NCI-H460 (cell line): ENCODE data around the gene CXCL14. TPM values are rescaled to one million over a fixed set of nuclear protein-coding genes. Genes with fewer than 3 reads are reported as not detected.

Source experiments
- DNase-seq: peaks from one replicate; pipeline ENCODE4 v3.0.0-alpha.2; 2016; ENCODE audit warnings: low read depth; ENCODE audit errors: extremely low read depth
- total RNA-seq: library from RNA; depleted of rRNA; stranded (reverse); fragments of >200 nt; shearing (Covaris generic); gene quantifications from 2 replicates; pipeline ENCODE4 v1.2.3, GENCODE V29; 2014

Gene CXCL14
- total RNA-seq, 1 experiment from 2014 or later: 0.12 TPM

GRCh38 chr5:135598691-135599395, 20.1 kb upstream of the CXCL14 start:
- DNase-seq: no peak

- DNase-seq: no peak
These were observed 18.0 kb upstream of the CXCL14 start for GRCh38 chr5:135596788-135597187.

- no peak for DNase-seq
These were observed 17.5 kb upstream of the CXCL14 start for GRCh38 chr5:135596157-135596763.

GRCh38 chr5:135594416-135594960, 15.7 kb upstream of the CXCL14 start:
- DNase-seq: no peak

- DNase-seq: no peak
These were observed 15.1 kb upstream of the CXCL14 start for GRCh38 chr5:135593886-135594285.

GRCh38 chr5:135593141-135593540, 14.3 kb upstream of the CXCL14 start:
- DNase-seq: no peak

- DNase-seq: no peak
These were observed 13.7 kb upstream of the CXCL14 start for GRCh38 chr5:135592312-135593045.

- no peak for DNase-seq
These were observed 12.5 kb upstream of the CXCL14 start for GRCh38 chr5:135591277-135591676.

- DNase-seq: no peak
These were observed 10.4 kb upstream of the CXCL14 start for GRCh38 chr5:135589152-135589551.

GRCh38 chr5:135587721-135588663, 9.2 kb upstream of the CXCL14 start:
- no peak for DNase-seq

GRCh38 chr5:135584918-135585317, 6.1 kb upstream of the CXCL14 start:
- no peak for DNase-seq

- no peak for DNase-seq
These were observed 5.5 kb upstream of the CXCL14 start for GRCh38 chr5:135584276-135584675.

GRCh38 chr5:135582099-135582781, 3.4 kb upstream of the CXCL14 start:
- DNase-seq: no peak

GRCh38 chr5:135578305-135578684, 496 bp downstream of the CXCL14 start:
- no peak for DNase-seq

GRCh38 chr5:135577421-135577820, 1.4 kb downstream of the CXCL14 start:
- DNase-seq: no peak

GRCh38 chr5:135576075-135576599, 2.7 kb downstream of the CXCL14 start:
- no peak for DNase-seq

- no peak for DNase-seq
These were observed 4.3 kb downstream of the CXCL14 start for GRCh38 chr5:135574493-135574892.

GRCh38 chr5:135571902-135572301, 6.9 kb downstream of the CXCL14 start:
- no peak for DNase-seq

- DNase-seq: no peak
These were observed 7.7 kb downstream of the CXCL14 start for GRCh38 chr5:135571066-135571609.

GRCh38 chr5:135570453-135570764, 8.4 kb downstream of the CXCL14 start:
- DNase-seq: no peak
